Natural killer cell (primary cell): ENCODE data around the gene SPRN. TPM values are rescaled to one million over a fixed set of nuclear protein-coding genes. Genes with fewer than 3 reads are reported as not detected.
A peak's percentile ranks its signal among the peaks of the same experiment; 100 is the strongest.
"Not testable (repeated sequence)": the region's sequence is repeated elsewhere in the genome, so short reads cannot be mapped to it uniquely, and the experiment has no call there.

Experiments used
- ATAC-seq, 3 donors: fragments of 150-1000 bp in 2 of 3; fragments of 200-7000 bp in 1 of 3; cut with Tn5 transposase; 1 replicate in 1 of 3; 2 replicates in 2 of 3; pipeline ENCODE4 v1.10.0; 2021; ENCODE audit warnings: mild to moderate bottlenecking in 2 of 3, moderate library complexity in 2 of 3
- DNase-seq, 2 donors: peaks; one replicate each; pipeline versions ENCODE4 v3.0.0 to v3.0.0-alpha.2; 2013 to 2021; ENCODE audit warnings: mixed read lengths in 1 of 2
- H3K27ac ChIP-seq: one replicate; pipeline ENCODE4 v1.5.1; 2013; ENCODE audit warnings: mild to moderate bottlenecking, low read length
- H3K27me3 ChIP-seq: one replicate; pipeline ENCODE4 v1.6.1; 2013; ENCODE audit warnings: low read length; ENCODE audit not compliant: control insufficient read depth, insufficient read depth
- H3K36me3 ChIP-seq: one replicate; pipeline ENCODE4 v1.6.1; 2013; ENCODE audit warnings: low read length; ENCODE audit not compliant: control insufficient read depth, insufficient read depth
- H3K4me1 ChIP-seq: one replicate; pipeline ENCODE4 v1.6.1; 2013; ENCODE audit warnings: low read length; ENCODE audit not compliant: control insufficient read depth, insufficient read depth
- H3K4me3 ChIP-seq: one replicate; pipeline ENCODE4 v1.5.1; 2013; ENCODE audit warnings: low read length
- H3K9me3 ChIP-seq: one replicate; pipeline ENCODE4 v1.6.1; 2013; ENCODE audit warnings: low read length; ENCODE audit not compliant: control insufficient read depth, insufficient read depth
- H3K27ac Mint-ChIP-seq, 2 donors: one replicate each; pipeline ENCODE4 v1.8.0; 2022; ENCODE audit warnings: mild to moderate bottlenecking in 2 of 2, mixed read lengths in 2 of 2, moderate library complexity in 1 of 2
- H3K27me3 Mint-ChIP-seq, 2 donors: one replicate each; pipeline ENCODE4 v1.8.0; 2022; ENCODE audit warnings: low read depth in 2 of 2, mixed read lengths in 2 of 2
- H3K36me3 Mint-ChIP-seq: one replicate; pipeline ENCODE4 v1.8.0; 2022; ENCODE audit warnings: mixed read lengths
- H3K4me1 Mint-ChIP-seq, 2 donors: one replicate each; pipeline ENCODE4 v1.8.0; 2022; ENCODE audit warnings: mixed read lengths in 2 of 2
- H3K4me3 Mint-ChIP-seq: one replicate; pipeline ENCODE4 v1.8.0; 2022; ENCODE audit warnings: mild to moderate bottlenecking, moderate library complexity, mixed read lengths
- H3K9me3 Mint-ChIP-seq, 2 donors: one replicate each; pipeline ENCODE4 v1.8.0; 2022; ENCODE audit warnings: mixed read lengths in 2 of 2
- WGBS: methylation state at CpG from one replicate; pipeline ENCODE4 v1.1.7; 2013; ENCODE audit warnings: missing lambda C conversion rate; ENCODE audit not compliant: insufficient coverage; 5-methylcytosine and 5-hydroxymethylcytosine counted together
- intact Hi-C: fragments of 100-400 bp; cut with micrococcal nuclease; formaldehyde crosslinking; loops from one replicate; pipeline ENCODE4 v1.14.2; 2022
- total RNA-seq, 4 donors: library from RNA; stranded (reverse); fragments of 120-200 nt in 1 of 4; gene quantifications; one replicate each; pipeline versions ENCODE4 v1.2.3 to v1.2.4, GENCODE V29; 2013 to 2022
- TF ChIP-seq, protein P1 (sequence below): fragments of 200-600 bp; IDR thresholded peaks from one replicate; pipeline ENCODE4 v1.8.0; 2022; ENCODE audit warnings: antibody characterized with exemption

SPRN gene
- total RNA-seq, 3 donors from 2014 or later (not counting 1 experiment from before 2014, with no cell fraction given), result not detected

DNA sequence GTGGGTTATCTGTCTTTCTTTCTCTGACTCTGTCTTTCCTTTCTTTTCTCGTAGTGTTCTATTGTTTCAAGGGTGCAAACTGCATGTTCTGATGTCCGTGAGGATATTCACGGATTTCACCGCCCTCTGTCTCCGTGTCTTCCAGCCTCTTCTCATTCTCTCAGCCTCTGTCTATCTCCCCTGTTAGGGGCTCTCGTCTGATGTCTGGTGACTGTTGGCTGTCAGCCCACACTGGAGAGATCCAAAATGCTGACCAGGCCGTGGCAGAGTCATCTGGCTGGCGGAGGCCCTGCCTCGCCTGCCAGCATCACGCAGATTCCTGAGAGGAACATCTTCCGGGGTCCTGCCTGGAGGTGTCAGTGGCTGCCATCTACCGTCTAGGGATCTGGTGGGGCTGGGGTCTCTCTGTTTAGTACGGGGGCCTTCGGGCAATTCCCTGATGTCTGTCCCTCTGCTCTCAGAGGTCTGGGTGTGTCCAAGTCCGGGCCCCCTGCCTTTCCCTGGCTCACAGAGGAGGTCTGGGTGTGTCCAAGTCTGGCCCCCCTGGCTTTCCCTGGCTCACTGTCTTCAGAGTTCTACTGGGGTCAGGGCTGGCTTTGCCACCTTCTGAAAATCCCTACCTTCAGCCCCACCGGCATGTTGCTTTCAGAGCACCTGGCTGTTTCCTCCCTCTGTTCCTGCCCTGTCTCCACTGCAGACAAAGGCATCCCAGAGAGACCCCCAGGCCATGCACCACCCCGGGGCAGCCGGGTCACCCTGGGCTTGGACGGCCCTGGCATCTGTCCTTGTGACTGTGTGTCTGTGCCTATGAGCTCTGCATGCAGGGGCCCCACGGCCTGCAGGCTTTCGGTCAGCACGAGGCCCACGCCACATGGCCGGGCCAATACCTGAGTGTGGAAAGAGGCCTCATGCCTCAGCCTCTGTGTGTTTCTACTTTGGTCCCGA is 15.4 kb upstream of the SPRN start:
- 95% methylated on average over 25 of the region's 25 CpGs for WGBS
- no peak for DNase-seq
- intact Hi-C loops, result loop anchor here (10.0 kb wide), 1 partner anchor 55 kb away; no protein-coding TSS in a partner anchor
- Mint-ChIP-seq H3K27me3 (no peaks in the 10 kb centered on the region), H3K27ac (no peak overlapping the region), H3K36me3 (no peaks in the 10 kb centered on the region), H3K9me3 (peaks cover 0 to 2% of the 10 kb centered on the region in 2 donors), H3K4me3 (no peak overlapping the region), H3K4me1 (peaks cover 23 to 41% of the 10 kb centered on the region in 2 donors)
- TF ChIP-seq, protein P1, sequence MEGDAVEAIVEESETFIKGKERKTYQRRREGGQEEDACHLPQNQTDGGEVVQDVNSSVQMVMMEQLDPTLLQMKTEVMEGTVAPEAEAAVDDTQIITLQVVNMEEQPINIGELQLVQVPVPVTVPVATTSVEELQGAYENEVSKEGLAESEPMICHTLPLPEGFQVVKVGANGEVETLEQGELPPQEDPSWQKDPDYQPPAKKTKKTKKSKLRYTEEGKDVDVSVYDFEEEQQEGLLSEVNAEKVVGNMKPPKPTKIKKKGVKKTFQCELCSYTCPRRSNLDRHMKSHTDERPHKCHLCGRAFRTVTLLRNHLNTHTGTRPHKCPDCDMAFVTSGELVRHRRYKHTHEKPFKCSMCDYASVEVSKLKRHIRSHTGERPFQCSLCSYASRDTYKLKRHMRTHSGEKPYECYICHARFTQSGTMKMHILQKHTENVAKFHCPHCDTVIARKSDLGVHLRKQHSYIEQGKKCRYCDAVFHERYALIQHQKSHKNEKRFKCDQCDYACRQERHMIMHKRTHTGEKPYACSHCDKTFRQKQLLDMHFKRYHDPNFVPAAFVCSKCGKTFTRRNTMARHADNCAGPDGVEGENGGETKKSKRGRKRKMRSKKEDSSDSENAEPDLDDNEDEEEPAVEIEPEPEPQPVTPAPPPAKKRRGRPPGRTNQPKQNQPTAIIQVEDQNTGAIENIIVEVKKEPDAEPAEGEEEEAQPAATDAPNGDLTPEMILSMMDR, result no peak
- H3K36me3 ChIP-seq, result no peaks in the 10 kb centered on the region
- no peak for ATAC-seq
- H3K4me3 ChIP-seq, result no peak overlapping the region
- no peak overlapping the region for H3K27ac ChIP-seq
- no peaks in the 10 kb centered on the region for H3K9me3 ChIP-seq
- H3K27me3 ChIP-seq, result no peaks in the 10 kb centered on the region
- H3K4me1 ChIP-seq, result peaks cover 42% of the 10 kb centered on the region

DNA sequence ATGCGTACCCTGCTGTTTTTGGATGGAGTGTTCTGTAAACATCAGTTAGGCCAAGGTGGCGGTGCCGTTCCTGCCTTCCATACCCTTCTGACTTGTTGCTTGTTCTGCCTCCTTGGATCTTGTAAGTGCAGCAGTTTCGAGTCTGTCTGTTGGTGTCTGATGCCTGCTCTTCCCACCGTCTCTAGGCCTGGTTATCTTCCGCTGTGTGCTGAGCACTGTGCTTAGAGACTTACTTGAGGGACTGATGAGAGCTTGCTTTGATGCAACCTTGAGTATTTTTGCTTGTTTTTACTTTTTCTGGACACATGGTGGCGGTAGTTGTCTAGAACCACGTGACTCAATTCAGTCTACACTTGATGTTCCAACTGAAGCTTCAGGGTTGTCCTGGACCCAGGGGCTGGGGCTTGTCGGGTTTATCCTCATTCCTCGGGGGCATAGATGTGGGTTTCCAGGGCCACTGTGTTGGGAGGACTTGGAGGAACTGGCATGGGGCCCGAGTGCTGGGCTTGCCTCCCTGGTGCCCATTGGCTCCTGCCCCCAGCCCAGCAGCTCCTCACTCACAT is 14.4 kb upstream of the SPRN start:
- Mint-ChIP-seq H3K27ac (no peak overlapping the region), H3K4me3 (no peak overlapping the region), H3K36me3 (no peaks in the 10 kb centered on the region), H3K27me3 (no peaks in the 10 kb centered on the region), H3K4me1 (peaks cover 23 to 41% of the 10 kb centered on the region in 2 donors), H3K9me3 (peaks cover 0 to 2% of the 10 kb centered on the region in 2 donors)
- TF ChIP-seq, protein P1, result peak; percentile 27
- ATAC-seq (peak in 1 of 3 donors; percentile 42), DNase-seq (peak; percentile 14 to 54)
- 79% methylated on average over 11 of the region's 11 CpGs for WGBS
- peaks cover 42% of the 10 kb centered on the region for H3K4me1 ChIP-seq
- intact Hi-C loops, result no loop called here
- no peak overlapping the region for H3K4me3 ChIP-seq
- no peaks in the 10 kb centered on the region for H3K27me3 ChIP-seq
- H3K27ac ChIP-seq, result no peak overlapping the region
- H3K9me3 ChIP-seq, result no peaks in the 10 kb centered on the region
- H3K36me3 ChIP-seq, result no peaks in the 10 kb centered on the region

DNA sequence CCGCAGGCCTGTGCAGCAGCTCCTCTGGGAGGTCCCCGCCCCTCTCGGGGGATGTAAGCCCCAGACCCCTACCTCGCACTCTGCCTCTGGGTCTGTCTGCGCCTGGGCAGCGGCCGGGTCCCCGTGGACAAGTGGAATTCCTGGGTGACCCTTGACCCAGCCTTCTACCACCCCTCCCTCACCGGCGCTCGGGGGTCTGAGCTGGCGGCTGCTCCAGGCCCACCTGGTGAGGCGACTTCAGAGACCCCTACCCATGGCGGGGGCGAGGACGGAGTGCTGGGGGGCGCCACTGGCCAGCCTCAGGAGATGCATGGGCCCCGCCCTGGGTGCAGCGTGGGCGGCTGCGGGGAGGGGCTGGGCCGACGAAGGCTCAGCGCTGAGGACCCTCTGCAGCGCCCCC is 8.4 kb upstream of the SPRN start:
- H3K36me3 Mint-ChIP-seq, H3K36me3 ChIP-seq, H3K27ac ChIP-seq, H3K4me3 Mint-ChIP-seq, DNase-seq, H3K9me3 ChIP-seq, H3K9me3 Mint-ChIP-seq, H3K27me3 Mint-ChIP-seq, intact Hi-C loops, H3K4me1 Mint-ChIP-seq, H3K4me1 ChIP-seq, H3K27me3 ChIP-seq, H3K27ac Mint-ChIP-seq, H3K4me3 ChIP-seq: not testable (repeated sequence)
- peak in 1 of 3 donors; percentile 41 for ATAC-seq
- WGBS, result no CpG with 5 or more reads among the region's 25 CpGs

DNA sequence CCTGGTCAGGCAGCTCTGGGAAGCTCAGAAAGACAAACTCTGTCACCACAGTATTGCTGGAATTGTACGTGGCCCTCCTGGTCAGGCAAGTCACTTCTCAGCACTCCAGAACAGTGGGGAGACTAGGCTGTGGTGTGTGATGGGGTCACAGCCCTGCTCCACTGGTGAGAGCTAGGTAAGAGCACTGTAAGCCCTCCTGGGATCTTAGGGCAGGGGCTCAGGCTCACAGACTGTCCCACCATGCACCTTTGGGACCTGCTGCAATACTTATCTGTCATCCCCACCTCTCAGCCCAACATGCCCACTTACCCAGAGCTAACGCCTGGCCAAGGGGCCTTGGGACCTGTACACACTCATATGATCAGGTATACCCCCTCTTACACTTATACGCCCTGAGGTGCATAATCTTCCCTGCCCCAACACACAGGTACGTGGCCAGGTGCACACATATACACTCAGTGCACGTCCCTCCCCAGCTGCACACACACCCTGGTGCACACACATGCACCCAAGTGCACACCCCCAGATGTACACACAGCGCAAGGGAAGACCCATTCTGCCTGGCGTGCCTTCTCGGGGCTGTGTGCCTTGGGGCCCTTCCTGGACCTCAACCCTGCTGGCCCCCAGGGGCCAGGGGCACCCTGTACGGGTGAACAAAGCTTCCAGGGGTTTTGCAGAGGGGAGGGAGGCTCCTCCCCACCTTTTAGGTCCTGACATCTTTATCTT is 7.6 kb upstream of the SPRN start:
- H3K9me3 Mint-ChIP-seq, H3K27ac Mint-ChIP-seq, intact Hi-C loops, H3K27ac ChIP-seq, DNase-seq, H3K9me3 ChIP-seq, H3K4me3 ChIP-seq, H3K27me3 Mint-ChIP-seq, H3K4me1 ChIP-seq, H3K27me3 ChIP-seq, H3K36me3 ChIP-seq, H3K4me1 Mint-ChIP-seq, H3K4me3 Mint-ChIP-seq, H3K36me3 Mint-ChIP-seq: not testable (repeated sequence)
- 81% methylated on average over 3 of the region's 9 CpGs for WGBS
- peak in 1 of 3 donors; percentile 48 for ATAC-seq

DNA sequence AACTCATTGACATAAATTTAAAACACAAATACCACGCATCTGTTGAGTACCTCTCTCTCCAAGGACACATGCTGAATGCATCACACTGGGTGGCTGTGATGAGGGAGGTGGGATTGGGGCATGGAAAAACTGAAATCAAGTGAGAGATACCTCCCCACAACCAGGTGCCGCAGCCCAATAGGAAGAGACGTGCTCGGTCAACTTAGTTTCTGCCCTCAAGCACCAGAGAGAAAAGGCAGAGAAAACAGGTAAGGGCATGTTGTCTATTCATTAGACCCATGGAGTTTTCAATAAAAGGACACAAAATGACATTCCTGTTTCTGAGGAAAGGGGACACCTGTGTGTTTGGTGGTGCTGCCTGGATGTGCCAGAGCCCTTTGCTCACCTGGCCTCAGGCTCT is 5.1 kb upstream of the SPRN start:
- H3K9me3 ChIP-seq, ATAC-seq, H3K36me3 ChIP-seq, H3K4me1 Mint-ChIP-seq, H3K4me1 ChIP-seq, H3K9me3 Mint-ChIP-seq, H3K27ac Mint-ChIP-seq, H3K27ac ChIP-seq, intact Hi-C loops, H3K4me3 Mint-ChIP-seq, H3K36me3 Mint-ChIP-seq, H3K27me3 Mint-ChIP-seq, H3K4me3 ChIP-seq, DNase-seq, H3K27me3 ChIP-seq: not testable (repeated sequence)
- 86% methylated on average over 2 of the region's 4 CpGs for WGBS

DNA sequence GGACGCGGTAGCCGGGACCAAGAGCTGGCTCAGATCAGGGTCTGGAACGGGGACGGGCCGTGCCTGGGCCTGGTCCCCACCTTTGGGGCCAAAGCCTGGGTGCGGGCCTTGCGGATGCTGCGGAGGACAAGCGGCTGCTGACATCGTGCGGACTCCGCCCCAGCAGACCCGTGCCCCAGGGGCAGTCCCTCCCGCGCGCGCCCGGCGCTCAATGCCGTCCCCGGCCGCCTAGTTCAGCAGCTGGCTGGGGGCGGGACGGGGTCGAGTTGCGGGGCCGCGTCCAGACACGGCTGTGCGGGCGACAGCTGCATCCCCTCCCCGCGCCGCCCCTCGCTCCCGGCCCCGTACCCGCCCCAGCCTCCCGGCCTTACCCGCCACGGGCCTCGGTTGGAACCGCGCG is 323 bp downstream of the SPRN start:
- DNase-seq, result not testable (repeated sequence)

More for the DNA sequence above, 323 bp downstream of the SPRN start:
- H3K4me3 Mint-ChIP-seq, H3K27me3 ChIP-seq, H3K27ac Mint-ChIP-seq, H3K4me1 ChIP-seq, H3K27ac ChIP-seq, H3K4me3 ChIP-seq, intact Hi-C loops, H3K27me3 Mint-ChIP-seq, H3K36me3 ChIP-seq, H3K9me3 ChIP-seq, H3K36me3 Mint-ChIP-seq, H3K9me3 Mint-ChIP-seq: not testable (repeated sequence)
- no CpG with 5 or more reads among the region's 46 CpGs for WGBS
- peaks cover 0 to 16% of the 10 kb centered on the region in 2 donors for H3K4me1 Mint-ChIP-seq
- peak in 1 of 3 donors; percentile 48 for ATAC-seq
